Mammary epithelial cell (primary cell): ENCODE results near the gene NLRX1.

Experiments used
- EZH2 ChIP-seq: IDR thresholded peaks from 2 replicates; pipeline ENCODE4 v1.6.1; 2012; ENCODE audit warnings: low read length, inconsistent platforms, borderline replicate concordance
- TF ChIP-seq, protein P1 (sequence below), 2 donors: IDR thresholded peaks in 1 of 2; conservative IDR thresholded peaks in 1 of 2; 2 replicates each; pipeline ENCODE4 v1.5.1; 2011 to 2012; ENCODE audit warnings: inconsistent platforms in 2 of 2, low read length in 2 of 2, mild to moderate bottlenecking in 2 of 2, control low read depth in 1 of 2, low read depth in 1 of 2; ENCODE audit not compliant: insufficient read depth in 1 of 2; ENCODE audit errors: extremely low read depth in 1 of 2

GRCh38 chr11:119192111-119192510 lies 23.6 kb downstream of the NLRX1 start:
- TF ChIP-seq, protein P1, sequence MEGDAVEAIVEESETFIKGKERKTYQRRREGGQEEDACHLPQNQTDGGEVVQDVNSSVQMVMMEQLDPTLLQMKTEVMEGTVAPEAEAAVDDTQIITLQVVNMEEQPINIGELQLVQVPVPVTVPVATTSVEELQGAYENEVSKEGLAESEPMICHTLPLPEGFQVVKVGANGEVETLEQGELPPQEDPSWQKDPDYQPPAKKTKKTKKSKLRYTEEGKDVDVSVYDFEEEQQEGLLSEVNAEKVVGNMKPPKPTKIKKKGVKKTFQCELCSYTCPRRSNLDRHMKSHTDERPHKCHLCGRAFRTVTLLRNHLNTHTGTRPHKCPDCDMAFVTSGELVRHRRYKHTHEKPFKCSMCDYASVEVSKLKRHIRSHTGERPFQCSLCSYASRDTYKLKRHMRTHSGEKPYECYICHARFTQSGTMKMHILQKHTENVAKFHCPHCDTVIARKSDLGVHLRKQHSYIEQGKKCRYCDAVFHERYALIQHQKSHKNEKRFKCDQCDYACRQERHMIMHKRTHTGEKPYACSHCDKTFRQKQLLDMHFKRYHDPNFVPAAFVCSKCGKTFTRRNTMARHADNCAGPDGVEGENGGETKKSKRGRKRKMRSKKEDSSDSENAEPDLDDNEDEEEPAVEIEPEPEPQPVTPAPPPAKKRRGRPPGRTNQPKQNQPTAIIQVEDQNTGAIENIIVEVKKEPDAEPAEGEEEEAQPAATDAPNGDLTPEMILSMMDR (conservative IDR thresholded peaks at IDR 0.05 in 1 of 2, IDR thresholded peaks at IDR 0.05 in 1 of 2; ENCODE audit: extremely low read depth in 1 of 2, insufficient read depth in 1 of 2, low read depth in 1 of 2, low read length in 2 of 2), result no peak
- no peak for TF ChIP-seq EZH2
